Right ventricle myocardium inferior (tissue), 1 donor: ENCODE results near the gene GRIN1. TPM values are rescaled to one million over a fixed set of nuclear protein-coding genes. Genes with fewer than 3 reads are reported as not detected.

Source experiments
- ATAC-seq: fragments of 200-7000 bp; cut with Tn5 transposase; one replicate; pipeline ENCODE4 v1.9.1; 2020; ENCODE audit warnings: mild to moderate bottlenecking, moderate library complexity
- DNase-seq: peaks from one replicate; pipeline ENCODE4 v3.0.0; 2021; ENCODE audit errors: missing footprints
- intact Hi-C: fragments of 100-400 bp; cut with DNase I; formaldehyde crosslinking; loops from one replicate; pipeline ENCODE4 v1.11.0; 2022
- total RNA-seq: library from RNA; stranded (reverse); fragmentation: NEBNext Ultra II Directional; extraction: Animal tissue kit (Norgen Biotek cat#: 25700); gene quantifications from one replicate; pipeline ENCODE4 v1.2.1, GENCODE V29; 2021
- donor health status: DM: no; HTN: yes; CAD: no; lungs with severe emphysema.

The GRIN1 gene
- total RNA-seq, 1 donor from 2014 or later = not detected

- ATAC-seq = no peak
- peak; percentile 31 for DNase-seq
- intact Hi-C loops = no loop called here
These were observed 1.4 kb downstream of the GRIN1 start for GRCh38 chr9:137140151-137141012.

GRCh38 chr9:137141050-137141810 is 2.3 kb downstream of the GRIN1 start:
- DNase-seq (peak; percentile 62), ATAC-seq (no peak)
- intact Hi-C loops = no loop called here

GRCh38 chr9:137141976-137142936 is 3.3 kb downstream of the GRIN1 start:
- intact Hi-C loops = no loop called here
- ATAC-seq (no peak), DNase-seq (peak; percentile 67)

GRCh38 chr9:137143459-137143858 is 4.5 kb downstream of the GRIN1 start:
- peak; percentile 20 for DNase-seq
- ATAC-seq = no peak
- intact Hi-C loops = no loop called here

GRCh38 chr9:137145731-137146526 is 7.0 kb downstream of the GRIN1 start:
- intact Hi-C loops = no loop called here
- no peak for ATAC-seq
- peak; percentile 15 for DNase-seq

- intact Hi-C loops = no loop called here
- ATAC-seq (no peak), DNase-seq (peak; percentile 6)
These were observed 7.6 kb downstream of the GRIN1 start for GRCh38 chr9:137146527-137146918.

GRCh38 chr9:137147091-137147792 is 8.3 kb downstream of the GRIN1 start:
- DNase-seq = peak; percentile 31
- no peak for ATAC-seq
- intact Hi-C loops = no loop called here

GRCh38 chr9:137147793-137148160 is 8.8 kb downstream of the GRIN1 start:
- ATAC-seq (no peak), DNase-seq (no peak)
- intact Hi-C loops = no loop called here

- intact Hi-C loops = no loop called here
- ATAC-seq (no peak), DNase-seq (peak; percentile 9)
These were observed 9.3 kb downstream of the GRIN1 start for GRCh38 chr9:137148242-137148641.

- intact Hi-C loops = no loop called here
- DNase-seq = peak; percentile 11
These were observed 9.7 kb downstream of the GRIN1 start for GRCh38 chr9:137148661-137149060.

GRCh38 chr9:137149363-137149762 is 10.4 kb downstream of the GRIN1 start:
- intact Hi-C loops = no loop called here
- no peak for DNase-seq
- ATAC-seq = no peak

More at GRCh38 chr9:137148661-137149060, 9.7 kb downstream of the GRIN1 start:
- ATAC-seq = no peak

GRCh38 chr9:137149942-137150616 is 11.1 kb downstream of the GRIN1 start:
- ATAC-seq (no peak), DNase-seq (no peak)
- intact Hi-C loops = no loop called here

- intact Hi-C loops = no loop called here
- no peak for ATAC-seq
- DNase-seq = no peak
These were observed 11.9 kb downstream of the GRIN1 start for GRCh38 chr9:137150617-137151457.

GRCh38 chr9:137152844-137153405 is 14.0 kb downstream of the GRIN1 start:
- ATAC-seq (no peak), DNase-seq (no peak)

GRCh38 chr9:137156567-137157375 is 17.8 kb downstream of the GRIN1 start:
- intact Hi-C loops = no loop called here
- ATAC-seq = no peak
- peak; percentile 74 for DNase-seq

More at GRCh38 chr9:137152844-137153405, 14.0 kb downstream of the GRIN1 start:
- intact Hi-C loops = no loop called here
